Measurements from ENCODE around the gene POU2F1. TPM values are rescaled to one million over a fixed set of nuclear protein-coding genes. Genes with fewer than 3 reads are reported as not detected.

Gene POU2F1
- total RNA-seq, 2 donors from 2014 or later = 48.6 to 49.4 TPM

- Histone ChIP-seq H3K4me3 (ENCODE audit: low read length) (no peak overlapping the region), H3K9me3 (ENCODE audit: control insufficient read depth, low read length) (no peaks in the 10 kb centered on the region), H3K36me3 (ENCODE audit: control insufficient read depth, insufficient read depth, low read length) (no peaks in the 10 kb centered on the region), H3K27me3 (ENCODE audit: control insufficient read depth, insufficient read depth, low read length, poor library complexity, severe bottlenecking) (no peaks in the 10 kb centered on the region), H3K9ac (ENCODE audit: extremely low read depth, low read length, poor library complexity, severe bottlenecking) (no peak overlapping the region), H3K27ac (ENCODE audit: low read depth, low read length) (no peak overlapping the region), H3K4me1 (ENCODE audit: control insufficient read depth, insufficient read depth, low read length) (no peaks in the 10 kb centered on the region)
- no peak for TF ChIP-seq CTCF (conservative IDR thresholded peaks at IDR 0.05)
- Mint-ChIP-seq H3K36me3 (ENCODE audit: low read depth) (no peaks in the 10 kb centered on the region), H3K4me3 (no peak overlapping the region), H3K9me3 (no peaks in the 10 kb centered on the region), H3K4me1 (peaks cover 9% of the 10 kb centered on the region), H3K27ac (no peak overlapping the region), H3K27me3 (ENCODE audit: insufficient read depth) (no peaks in the 10 kb centered on the region)
- 93 to 100% methylated on average over 2 of the region's 2 CpGs for WGBS, 2 experiments (ENCODE audit: insufficient coverage in 1 of 2, insufficient read length in 1 of 2)
- no peak for DNase-seq
Measured at GRCh38 chr1:167305706-167306277, 85.1 kb downstream of the POU2F1 start.

- H3K27me3 Mint-ChIP-seq (ENCODE audit: insufficient read depth) = no peaks in the 10 kb centered on the region
- peaks cover 2% of the 10 kb centered on the region for H3K4me1 Mint-ChIP-seq
- H3K27me3 ChIP-seq (ENCODE audit: control insufficient read depth, insufficient read depth, low read length, poor library complexity, severe bottlenecking) = no peaks in the 10 kb centered on the region
- no peak overlapping the region for H3K4me3 Mint-ChIP-seq
- no peak overlapping the region for H3K4me3 ChIP-seq (ENCODE audit: low read length)
- H3K9ac ChIP-seq (ENCODE audit: extremely low read depth, low read length, poor library complexity, severe bottlenecking) = no peak overlapping the region
- peak overlapping the region; percentile 11 for H3K27ac Mint-ChIP-seq
- H3K4me1 ChIP-seq (ENCODE audit: control insufficient read depth, insufficient read depth, low read length) = no peaks in the 10 kb centered on the region
- no peak for DNase-seq
- H3K9me3 ChIP-seq (ENCODE audit: control insufficient read depth, low read length) = peaks cover 11% of the 10 kb centered on the region
- H3K27ac ChIP-seq (ENCODE audit: low read depth, low read length) = no peak overlapping the region
- peaks cover 17% of the 10 kb centered on the region for H3K9me3 Mint-ChIP-seq
- H3K36me3 ChIP-seq (ENCODE audit: control insufficient read depth, insufficient read depth, low read length) = peaks cover 6% of the 10 kb centered on the region
- peaks cover 19% of the 10 kb centered on the region for H3K36me3 Mint-ChIP-seq (ENCODE audit: low read depth)
- TF ChIP-seq CTCF (conservative IDR thresholded peaks at IDR 0.05) = no peak
Measured at GRCh38 chr1:167310732-167311131, 90.0 kb downstream of the POU2F1 start.

- H3K4me3 ChIP-seq (ENCODE audit: low read length) = no peak overlapping the region
- no peak overlapping the region for H3K9ac ChIP-seq (ENCODE audit: extremely low read depth, low read length, poor library complexity, severe bottlenecking)
- Mint-ChIP-seq H3K27me3 (ENCODE audit: insufficient read depth) (no peaks in the 10 kb centered on the region), H3K36me3 (ENCODE audit: low read depth) (peaks cover 37% of the 10 kb centered on the region), H3K4me3 (no peak overlapping the region), H3K4me1 (peaks cover 2% of the 10 kb centered on the region), H3K9me3 (peaks cover 38% of the 10 kb centered on the region), H3K27ac (no peak overlapping the region)
- H3K36me3 ChIP-seq (ENCODE audit: control insufficient read depth, insufficient read depth, low read length) = peaks cover 16% of the 10 kb centered on the region
- no peak for DNase-seq
- H3K9me3 ChIP-seq (ENCODE audit: control insufficient read depth, low read length) = peaks cover 32% of the 10 kb centered on the region
- no peaks in the 10 kb centered on the region for H3K4me1 ChIP-seq (ENCODE audit: control insufficient read depth, insufficient read depth, low read length)
- no peak overlapping the region for H3K27ac ChIP-seq (ENCODE audit: low read depth, low read length)
- no peak for TF ChIP-seq CTCF (conservative IDR thresholded peaks at IDR 0.05)
- H3K27me3 ChIP-seq (ENCODE audit: control insufficient read depth, insufficient read depth, low read length, poor library complexity, severe bottlenecking) = no peaks in the 10 kb centered on the region
- WGBS, 2 experiments (ENCODE audit: insufficient coverage in 1 of 2, insufficient read length in 1 of 2) = 86% methylated on average over 1 of the region's 1 CpG; no CpG with 5 or more reads in 1 of the 2 experiments
Measured at GRCh38 chr1:167312871-167313270, 92.2 kb downstream of the POU2F1 start.

Measured in endodermal cell (in vitro differentiated cells).